H9 (cell line): ENCODE data around the gene PSMA6. TPM values are rescaled to one million over a fixed set of nuclear protein-coding genes. Genes with fewer than 3 reads are reported as not detected.

Experiments used
- DNase-seq: peaks from one replicate; pipeline ENCODE4 v3.0.0-alpha.2; 2017
- H2AFZ ChIP-seq: one replicate; pipeline ENCODE4 v1.6.1; 2013; ENCODE audit warnings: mild to moderate bottlenecking, low read length, control low read depth, moderate library complexity
- H2AK5ac ChIP-seq: 2 replicates; pipeline ENCODE4 v1.6.1; 2013; ENCODE audit warnings: low read length, control low read depth, mixed read lengths; ENCODE audit not compliant: insufficient read length
- H2BK120ac ChIP-seq: one replicate; pipeline ENCODE4 v1.6.1; 2013; ENCODE audit warnings: low read depth, mild to moderate bottlenecking, low read length, control low read depth, inconsistent platforms; ENCODE audit not compliant: poor library complexity, severe bottlenecking
- H2BK12ac ChIP-seq: 2 replicates; pipeline ENCODE4 v1.6.1; 2013; ENCODE audit warnings: low read length, control low read depth, mixed read lengths, low read depth; ENCODE audit not compliant: insufficient read length
- H2BK15ac ChIP-seq: 2 replicates; pipeline ENCODE4 v1.6.1; 2013; ENCODE audit warnings: low read depth, low read length, control low read depth
- H2BK20ac ChIP-seq: one replicate; pipeline ENCODE4 v1.6.1; 2013; ENCODE audit warnings: low read depth, mild to moderate bottlenecking, low read length, control low read depth, inconsistent platforms; ENCODE audit not compliant: poor library complexity, severe bottlenecking
- H2BK5ac ChIP-seq: 2 replicates; pipeline ENCODE4 v1.6.1; 2013; ENCODE audit warnings: low read length, control low read depth, mixed read lengths; ENCODE audit not compliant: insufficient read length
- H3K14ac ChIP-seq: 2 replicates; pipeline ENCODE4 v1.6.1; 2013; ENCODE audit warnings: low read length, control low read depth; ENCODE audit not compliant: insufficient read depth
- H3K18ac ChIP-seq: 2 replicates; pipeline ENCODE4 v1.6.1; 2013; ENCODE audit warnings: low read depth, mild to moderate bottlenecking, mixed read lengths, low read length, control low read depth; ENCODE audit not compliant: insufficient read length
- H3K23ac ChIP-seq: 2 replicates; pipeline ENCODE4 v1.6.1; 2013; ENCODE audit warnings: low read length, control low read depth, mixed read lengths, low read depth; ENCODE audit not compliant: insufficient read length
- H3K23me2 ChIP-seq: 2 replicates; pipeline ENCODE4 v1.6.1; 2013; ENCODE audit warnings: low read depth, mild to moderate bottlenecking, mixed read lengths, low read length, control low read depth; ENCODE audit not compliant: insufficient read length, poor library complexity, severe bottlenecking
- H3K27ac ChIP-seq: 2 replicates; pipeline ENCODE4 v1.5.1; 2013; ENCODE audit warnings: low read length, control low read depth, mixed read lengths, low read depth; ENCODE audit not compliant: insufficient read length
- H3K27me3 ChIP-seq: 2 replicates; pipeline ENCODE4 v1.6.1; 2013; ENCODE audit warnings: low read length, control low read depth, inconsistent platforms; ENCODE audit not compliant: insufficient read depth
- H3K4ac ChIP-seq: 2 replicates; pipeline ENCODE4 v1.6.1; 2013; ENCODE audit warnings: low read depth, mild to moderate bottlenecking, control low read depth, inconsistent platforms, low read length, moderate library complexity
- H3K4me1 ChIP-seq: 2 replicates; pipeline ENCODE4 v1.6.1; 2013; ENCODE audit warnings: low read length, control low read depth, inconsistent platforms; ENCODE audit not compliant: insufficient read depth
- H3K4me2 ChIP-seq: 2 replicates; pipeline ENCODE4 v1.6.1; 2013; ENCODE audit warnings: low read length, control low read depth, mixed read lengths; ENCODE audit not compliant: insufficient read length, insufficient read depth
- H3K56ac ChIP-seq: 2 replicates; pipeline ENCODE4 v1.6.1; 2013; ENCODE audit warnings: low read depth, mild to moderate bottlenecking, mixed read lengths, low read length, control low read depth; ENCODE audit not compliant: insufficient read length
- H3K79me1 ChIP-seq: 2 replicates; pipeline ENCODE4 v1.6.1; 2013; ENCODE audit warnings: low read depth, mild to moderate bottlenecking, moderate library complexity, low read length, control low read depth, inconsistent platforms; ENCODE audit not compliant: insufficient read depth, poor library complexity, severe bottlenecking
- H3K79me2 ChIP-seq: 2 replicates; pipeline ENCODE4 v1.6.1; 2013; ENCODE audit warnings: low read length, control low read depth, inconsistent platforms; ENCODE audit not compliant: insufficient read depth
- H3K9ac ChIP-seq: 2 replicates; pipeline ENCODE4 v1.6.1; 2013; ENCODE audit warnings: low read length, control low read depth, mixed read lengths; ENCODE audit not compliant: insufficient read length; ENCODE audit errors: extremely low read depth
- H3K9me3 ChIP-seq: one replicate; pipeline ENCODE4 v1.6.1; 2013; ENCODE audit warnings: low read depth, low read length, inconsistent platforms; ENCODE audit not compliant: control insufficient read depth
- H3T11ph ChIP-seq: one replicate; pipeline ENCODE4 v1.6.1; 2013; ENCODE audit warnings: mild to moderate bottlenecking, low read length, control low read depth, inconsistent platforms
- H4K20me1 ChIP-seq: one replicate; pipeline ENCODE4 v1.6.1; 2013; ENCODE audit not compliant: control insufficient read depth, insufficient read length, insufficient read depth
- H4K5ac ChIP-seq: 2 replicates; pipeline ENCODE4 v1.6.1; 2013; ENCODE audit warnings: low read depth, mild to moderate bottlenecking, mixed read lengths, low read length, control low read depth; ENCODE audit not compliant: insufficient read length
- H4K8ac ChIP-seq: replicated peaks from 2 replicates; pipeline ENCODE4 v1.6.1; 2013; ENCODE audit warnings: low read length, control low read depth, mixed read lengths, low read depth; ENCODE audit not compliant: insufficient read length
- H4K91ac ChIP-seq: 2 replicates; pipeline ENCODE4 v1.6.1; 2013; ENCODE audit warnings: low read depth, mild to moderate bottlenecking, moderate library complexity, mixed read lengths, low read length, control low read depth; ENCODE audit not compliant: insufficient read length
- H3K27ac Mint-ChIP-seq, 3 experiments: 2 replicates in 2 of 3; 3 replicates in 1 of 3; pipeline ENCODE4 v1.8.0; 2020 to 2021; ENCODE audit warnings: mixed read lengths in 3 of 3, mild to moderate bottlenecking in 1 of 3, moderate library complexity in 1 of 3
- H3K27me3 Mint-ChIP-seq: 2 replicates; pipeline ENCODE4 v1.8.0; 2021; ENCODE audit warnings: low read depth, mild to moderate bottlenecking, moderate library complexity, mixed read lengths
- H3K36me3 Mint-ChIP-seq, 3 experiments: 2 replicates in 2 of 3; 3 replicates in 1 of 3; pipeline ENCODE4 v1.8.0; 2020 to 2021; ENCODE audit warnings: low read depth in 3 of 3, mixed read lengths in 3 of 3; ENCODE audit not compliant: insufficient read depth in 1 of 3
- H3K4me1 Mint-ChIP-seq, 2 experiments: 2 replicates each; pipeline ENCODE4 v1.8.0; 2020; ENCODE audit warnings: mixed read lengths in 2 of 2
- H3K4me3 Mint-ChIP-seq, 2 experiments: 2 replicates in 1 of 2; 3 replicates in 1 of 2; pipeline ENCODE4 v1.8.0; 2020 to 2021; ENCODE audit warnings: mild to moderate bottlenecking in 2 of 2, mixed read lengths in 2 of 2, moderate library complexity in 1 of 2
- H3K9me3 Mint-ChIP-seq, 2 experiments: 2 replicates in 1 of 2; 3 replicates in 1 of 2; pipeline ENCODE4 v1.8.0; 2020; ENCODE audit warnings: mild to moderate bottlenecking in 2 of 2, mixed read lengths in 2 of 2, moderate library complexity in 1 of 2
- WGBS: extraction: QIAGEN DNeasy Blood & Tissue Kit; methylation state at CpG from one replicate; pipeline ENCODE4 v1.1.7; 2013; ENCODE audit warnings: missing lambda C conversion rate, low lambda C conversion rate, mixed read lengths; ENCODE audit not compliant: insufficient read length; ENCODE audit errors: extremely low coverage; 5-methylcytosine and 5-hydroxymethylcytosine counted together
- total RNA-seq: library from RNA; stranded (reverse); gene quantifications from 2 replicates; pipeline ENCODE4 v1.2.1, GENCODE V29; 2021
- TF ChIP-seq, protein P1 (sequence below): fragments of 200-600 bp; sonication (generic); conservative IDR thresholded peaks from 3 replicates; pipeline ENCODE4 v1.8.0; 2021; ENCODE audit warnings: antibody characterized with exemption, mild to moderate bottlenecking

PSMA6 gene
- total RNA-seq, 1 experiment from 2014 or later, result 255 TPM

DNA sequence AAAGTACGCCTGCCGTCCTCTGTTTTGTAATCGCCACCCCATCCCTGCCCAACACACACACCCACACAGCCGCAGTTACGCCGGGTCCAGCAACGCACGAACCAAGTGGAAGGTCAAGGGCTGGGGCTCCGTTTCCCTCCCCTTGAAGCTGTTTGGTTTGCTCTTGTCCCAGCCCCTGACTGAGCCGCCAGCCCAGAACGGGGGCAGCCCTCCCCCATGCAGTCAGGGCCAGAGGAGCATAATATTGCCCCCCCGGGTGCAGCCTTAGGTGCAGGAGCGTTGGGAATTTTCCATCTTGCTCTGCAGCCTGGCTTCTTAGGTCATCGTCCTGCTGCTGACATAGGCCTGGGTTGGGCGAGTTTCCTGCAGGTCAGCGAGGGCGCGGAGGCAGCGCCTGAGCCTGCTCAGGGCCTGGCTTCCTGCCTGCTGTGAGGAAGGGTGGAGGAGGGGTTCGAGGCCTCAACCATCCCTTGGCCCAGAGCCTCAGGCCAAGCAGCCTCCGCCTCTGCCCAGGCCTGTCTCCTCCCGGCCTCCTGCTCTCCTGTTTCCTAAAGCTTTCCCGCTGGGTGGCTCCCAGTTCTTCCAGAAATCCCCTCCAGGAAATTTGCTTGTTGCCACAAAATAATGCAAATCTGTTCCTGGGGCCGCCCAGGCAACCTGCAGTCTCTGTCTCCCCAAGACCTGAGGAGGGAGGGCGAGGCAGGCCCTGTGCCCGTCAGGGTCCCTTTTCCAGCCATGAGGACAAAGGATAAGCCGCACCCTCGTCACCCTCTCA, 44.5 kb downstream of the PSMA6 start:
- no peak overlapping the region for H3K4ac ChIP-seq
- no CpG with 5 or more reads among the region's 28 CpGs for WGBS
- peak overlapping the region; percentile 69 for H3K14ac ChIP-seq
- Mint-ChIP-seq H3K27ac (peak overlapping the region; percentile 91 to 98 (median 91); a peak in 6 of 7 replicates), H3K9me3 (no peaks in the 10 kb centered on the region), H3K36me3 (no peaks in the 10 kb centered on the region), H3K4me1 (peaks cover 45 to 52% of the 10 kb centered on the region in 2 experiments), H3K27me3 (no peaks in the 10 kb centered on the region), H3K4me3 (peak overlapping the region in 1 of 2 experiments; percentile 54; a peak in 1 of 5 replicates)
- H2AK5ac ChIP-seq, result no peak overlapping the region
- H3K23me2 ChIP-seq, result no peaks in the 10 kb centered on the region
- no peak overlapping the region for H3K9ac ChIP-seq
- H2BK120ac ChIP-seq, result no peak overlapping the region
- H2BK12ac ChIP-seq, result no peak overlapping the region
- peak overlapping the region; percentile 52 for H3K18ac ChIP-seq
- no peaks in the 10 kb centered on the region for H4K20me1 ChIP-seq
- H3K4me1 ChIP-seq, result peaks cover 6% of the 10 kb centered on the region; the same call in 1 of the 2 replicates
- no peak overlapping the region for H4K5ac ChIP-seq
- H2BK15ac ChIP-seq, result no peak overlapping the region
- no peak overlapping the region for H3K23ac ChIP-seq
- H3T11ph ChIP-seq, result no peak overlapping the region
- H2BK5ac ChIP-seq, result no peak overlapping the region
- TF ChIP-seq, protein P1, sequence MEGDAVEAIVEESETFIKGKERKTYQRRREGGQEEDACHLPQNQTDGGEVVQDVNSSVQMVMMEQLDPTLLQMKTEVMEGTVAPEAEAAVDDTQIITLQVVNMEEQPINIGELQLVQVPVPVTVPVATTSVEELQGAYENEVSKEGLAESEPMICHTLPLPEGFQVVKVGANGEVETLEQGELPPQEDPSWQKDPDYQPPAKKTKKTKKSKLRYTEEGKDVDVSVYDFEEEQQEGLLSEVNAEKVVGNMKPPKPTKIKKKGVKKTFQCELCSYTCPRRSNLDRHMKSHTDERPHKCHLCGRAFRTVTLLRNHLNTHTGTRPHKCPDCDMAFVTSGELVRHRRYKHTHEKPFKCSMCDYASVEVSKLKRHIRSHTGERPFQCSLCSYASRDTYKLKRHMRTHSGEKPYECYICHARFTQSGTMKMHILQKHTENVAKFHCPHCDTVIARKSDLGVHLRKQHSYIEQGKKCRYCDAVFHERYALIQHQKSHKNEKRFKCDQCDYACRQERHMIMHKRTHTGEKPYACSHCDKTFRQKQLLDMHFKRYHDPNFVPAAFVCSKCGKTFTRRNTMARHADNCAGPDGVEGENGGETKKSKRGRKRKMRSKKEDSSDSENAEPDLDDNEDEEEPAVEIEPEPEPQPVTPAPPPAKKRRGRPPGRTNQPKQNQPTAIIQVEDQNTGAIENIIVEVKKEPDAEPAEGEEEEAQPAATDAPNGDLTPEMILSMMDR, result no peak
- no peaks in the 10 kb centered on the region for H3K79me1 ChIP-seq
- no peak overlapping the region for H4K91ac ChIP-seq
- DNase-seq, result peak; percentile 84
- H2BK20ac ChIP-seq, result no peak overlapping the region
- no peaks in the 10 kb centered on the region for H3K9me3 ChIP-seq
- H3K56ac ChIP-seq, result no peak overlapping the region
- no peak overlapping the region for H2AFZ ChIP-seq
- no peak overlapping the region for H4K8ac ChIP-seq
- H3K4me2 ChIP-seq, result no peak overlapping the region
- no peaks in the 10 kb centered on the region for H3K79me2 ChIP-seq
- H3K27ac ChIP-seq, result no peak overlapping the region
- H3K27me3 ChIP-seq, result no peaks in the 10 kb centered on the region
